ENCODE measurements around the gene UBL3. TPM values are rescaled to one million over a fixed set of nuclear protein-coding genes. Genes with fewer than 3 reads are reported as not detected.
A peak's percentile ranks its signal among the peaks of the same experiment; 100 is the strongest.

UBL3 gene
- total and polyA plus RNA-seq, 10 donors: 10.2 to 39.1 (median 30.5) TPM

- WGBS, 5 donors: 84 to 92% (median 89%) methylated on average over 5 of the region's 5 CpGs
Observed at GRCh38 chr13:29767006-29767405, 83.4 kb downstream of the UBL3 start.

GRCh38 chr13:29763436-29764180 lies 86.8 kb downstream of the UBL3 start:
- Histone ChIP-seq H3K9me3 (peaks cover 0 to 15% (median 5%) of the 10 kb centered on the region in 8 donors), H3K4me3 (no peak overlapping the region), H3K36me3 (peaks cover 0 to 29% (median 15%) of the 10 kb centered on the region in 6 donors), H3K4me1 (peaks cover 0 to 8% (median 4%) of the 10 kb centered on the region in 6 donors), H3K27ac (no peak overlapping the region), H3K27me3 (replicated peaks in 1 of 7) (no peaks in the 10 kb centered on the region)
- intact Hi-C loops (cut with DNase I; ENCODE audit: low total_unique reads): no loop called here
- TF ChIP-seq POLR2AphosphoS5 (IDR thresholded peaks at IDR 0.05) (no peak), CTCF (IDR thresholded peaks at IDR 0.05 in 8 of 11, conservative IDR thresholded peaks at IDR 0.05 in 3 of 11) (no peak), POLR2A (IDR thresholded peaks at IDR 0.05) (no peak)
- WGBS, 5 donors: 80 to 86% (median 84%) methylated on average over 2 of the region's 2 CpGs
- no peak for DNase-seq

More at GRCh38 chr13:29767006-29767405, 83.4 kb downstream of the UBL3 start:
- Histone ChIP-seq H3K27ac (no peak overlapping the region), H3K4me3 (no peak overlapping the region), H3K9me3 (no peaks in the 10 kb centered on the region), H3K36me3 (peaks cover 0 to 38% (median 17%) of the 10 kb centered on the region in 6 donors), H3K27me3 (replicated peaks in 1 of 7) (no peaks in the 10 kb centered on the region), H3K4me1 (peaks cover 0 to 10% (median 0%) of the 10 kb centered on the region in 6 donors)
- intact Hi-C loops (cut with DNase I; ENCODE audit: low total_unique reads): no loop called here
- DNase-seq: no peak
- TF ChIP-seq POLR2A (IDR thresholded peaks at IDR 0.05) (no peak), CTCF (IDR thresholded peaks at IDR 0.05 in 8 of 11, conservative IDR thresholded peaks at IDR 0.05 in 3 of 11) (no peak), POLR2AphosphoS5 (IDR thresholded peaks at IDR 0.05) (no peak)

- intact Hi-C loops (cut with DNase I; ENCODE audit: low total_unique reads): no loop called here
- H3K27me3 ChIP-seq (replicated peaks in 1 of 7): no peaks in the 10 kb centered on the region
- H3K36me3 ChIP-seq: peaks cover 0 to 20% (median 8%) of the 10 kb centered on the region in 6 donors
- peak in 1 of 3 donors; percentile 13 for TF ChIP-seq POLR2AphosphoS5 (IDR thresholded peaks at IDR 0.05)
- no peak for TF ChIP-seq POLR2A (IDR thresholded peaks at IDR 0.05)
- H3K4me1 ChIP-seq: peaks cover 0 to 12% (median 5%) of the 10 kb centered on the region in 6 donors
- H3K9me3 ChIP-seq: peaks cover 0 to 15% (median 5%) of the 10 kb centered on the region in 8 donors
- H3K4me3 ChIP-seq: no peak overlapping the region
- DNase-seq: no peak
- WGBS, 5 donors: 79 to 86% (median 82%) methylated on average over 4 of the region's 4 CpGs
- no peak overlapping the region for H3K27ac ChIP-seq
Observed at GRCh38 chr13:29761815-29762214, 88.6 kb downstream of the UBL3 start.

- H3K4me3 ChIP-seq: no peak overlapping the region
- H3K4me1 ChIP-seq: peaks cover 0 to 12% (median 5%) of the 10 kb centered on the region in 6 donors
- no peak overlapping the region for H3K27ac ChIP-seq
- DNase-seq: no peak
- H3K9me3 ChIP-seq: peaks cover 0 to 15% (median 5%) of the 10 kb centered on the region in 8 donors
- intact Hi-C loops (cut with DNase I; ENCODE audit: low total_unique reads): no loop called here
- H3K27me3 ChIP-seq (replicated peaks in 1 of 7): no peaks in the 10 kb centered on the region
- TF ChIP-seq POLR2AphosphoS5 (IDR thresholded peaks at IDR 0.05) (no peak), CTCF (IDR thresholded peaks at IDR 0.05 in 8 of 11, conservative IDR thresholded peaks at IDR 0.05 in 3 of 11) (no peak), POLR2A (IDR thresholded peaks at IDR 0.05) (no peak)
- 63 to 79% (median 65%) methylated on average over 3 of the region's 3 CpGs for WGBS, 5 donors
- H3K36me3 ChIP-seq: peaks cover 0 to 14% (median 2%) of the 10 kb centered on the region in 6 donors
Observed at GRCh38 chr13:29761160-29761559, 89.3 kb downstream of the UBL3 start.
